Bronchial epithelial cell (primary cell): ENCODE measurements around the gene PRSS12. TPM values are rescaled to one million over a fixed set of nuclear protein-coding genes. Genes with fewer than 3 reads are reported as not detected.
A peak's percentile ranks its signal among the peaks of the same experiment; 100 is the strongest.

Experiments
- DNase-seq: peaks from one replicate; pipeline ENCODE4 v3.0.0-alpha.2; 2010; ENCODE audit warnings: low read depth
- FAIRE-seq: peaks from 2 replicates; lab custom pipeline; 2011; peaks lifted over from hg19 to GRCh38; lab: Jason Lieb, UNC
- H3K27me3 ChIP-seq: 2 replicates; pipeline ENCODE4 v1.5.1; 2011; ENCODE audit warnings: low read length; ENCODE audit not compliant: control insufficient read depth, insufficient read depth
- H3K36me3 ChIP-seq: 2 replicates; pipeline ENCODE4 v1.5.1; 2011; ENCODE audit warnings: low read length; ENCODE audit not compliant: control insufficient read depth, insufficient read depth
- H3K4me3 ChIP-seq: 2 replicates; pipeline ENCODE4 v1.5.1; 2011; ENCODE audit warnings: mild to moderate bottlenecking, low read depth, low read length, control low read depth
- CTCF ChIP-seq: IDR thresholded peaks from 2 replicates; pipeline ENCODE4 v1.5.1; 2011; ENCODE audit warnings: mild to moderate bottlenecking, moderate library complexity, low read length, control low read depth, inconsistent platforms; ENCODE audit not compliant: insufficient read depth, severe bottlenecking
- total RNA-seq: library from RNA; depleted of rRNA; stranded (reverse); fragments of >200 nt; gene quantifications from 2 replicates; pipeline ENCODE4 v1.2.1, GENCODE V29; 2014

Gene PRSS12
- total RNA-seq, 1 donor from 2014 or later: 24.2 TPM

DNA sequence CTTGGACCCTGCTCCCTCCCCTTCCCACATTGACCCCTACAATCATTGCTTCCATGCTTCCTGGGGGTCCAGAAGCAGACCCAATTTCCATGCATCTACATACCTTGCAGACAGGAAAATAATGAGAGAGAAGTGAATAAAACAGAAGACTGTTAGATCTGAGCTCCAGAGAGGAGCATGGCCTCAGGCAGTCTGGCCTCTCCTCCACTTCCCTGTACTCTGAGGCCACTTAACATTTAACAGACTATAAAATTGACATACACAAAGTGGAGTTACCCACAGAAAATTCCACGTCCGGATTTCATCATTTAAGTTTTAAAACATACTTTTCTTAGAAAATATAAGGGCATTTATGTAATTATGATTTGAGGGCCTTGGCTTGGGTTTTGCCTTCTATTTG is 2.1 kb upstream of the PRSS12 start:
- no peak for FAIRE-seq

DNA sequence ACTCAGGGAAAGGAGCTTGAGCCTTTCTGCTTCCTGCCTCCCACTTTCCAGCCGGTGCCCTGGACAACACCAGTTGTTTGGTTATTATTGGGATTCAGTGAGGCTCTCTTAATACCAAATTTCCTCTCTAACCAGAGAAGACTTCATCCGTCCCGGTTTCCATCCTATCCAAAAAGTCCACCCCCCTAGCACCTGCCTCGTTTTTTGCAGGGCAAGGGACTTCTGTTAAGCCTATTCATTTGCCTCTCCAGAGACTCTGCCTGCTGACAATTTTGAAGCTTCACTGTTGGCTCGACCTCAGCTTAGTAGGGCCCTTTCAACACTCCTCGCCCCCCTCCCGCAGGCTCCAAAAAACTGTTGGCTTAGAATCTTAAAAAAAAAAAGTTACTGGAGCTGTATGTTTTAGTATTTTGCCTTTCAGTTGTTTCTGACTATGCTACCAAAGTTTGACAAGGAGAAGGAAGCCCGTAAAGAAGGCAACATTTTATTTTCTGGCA is 779 bp upstream of the PRSS12 start:
- TF ChIP-seq CTCF: no peak
- H3K4me3 ChIP-seq: peak overlapping the region; percentile 63
- no peaks in the 10 kb centered on the region for H3K27me3 ChIP-seq
- no peak for FAIRE-seq
- no peaks in the 10 kb centered on the region for H3K36me3 ChIP-seq
- DNase-seq: no peak

More for the DNA sequence above, 2.1 kb upstream of the PRSS12 start:
- H3K4me3 ChIP-seq: no peak overlapping the region
- no peak for TF ChIP-seq CTCF
- DNase-seq: no peak
- no peaks in the 10 kb centered on the region for H3K36me3 ChIP-seq
- no peaks in the 10 kb centered on the region for H3K27me3 ChIP-seq

DNA sequence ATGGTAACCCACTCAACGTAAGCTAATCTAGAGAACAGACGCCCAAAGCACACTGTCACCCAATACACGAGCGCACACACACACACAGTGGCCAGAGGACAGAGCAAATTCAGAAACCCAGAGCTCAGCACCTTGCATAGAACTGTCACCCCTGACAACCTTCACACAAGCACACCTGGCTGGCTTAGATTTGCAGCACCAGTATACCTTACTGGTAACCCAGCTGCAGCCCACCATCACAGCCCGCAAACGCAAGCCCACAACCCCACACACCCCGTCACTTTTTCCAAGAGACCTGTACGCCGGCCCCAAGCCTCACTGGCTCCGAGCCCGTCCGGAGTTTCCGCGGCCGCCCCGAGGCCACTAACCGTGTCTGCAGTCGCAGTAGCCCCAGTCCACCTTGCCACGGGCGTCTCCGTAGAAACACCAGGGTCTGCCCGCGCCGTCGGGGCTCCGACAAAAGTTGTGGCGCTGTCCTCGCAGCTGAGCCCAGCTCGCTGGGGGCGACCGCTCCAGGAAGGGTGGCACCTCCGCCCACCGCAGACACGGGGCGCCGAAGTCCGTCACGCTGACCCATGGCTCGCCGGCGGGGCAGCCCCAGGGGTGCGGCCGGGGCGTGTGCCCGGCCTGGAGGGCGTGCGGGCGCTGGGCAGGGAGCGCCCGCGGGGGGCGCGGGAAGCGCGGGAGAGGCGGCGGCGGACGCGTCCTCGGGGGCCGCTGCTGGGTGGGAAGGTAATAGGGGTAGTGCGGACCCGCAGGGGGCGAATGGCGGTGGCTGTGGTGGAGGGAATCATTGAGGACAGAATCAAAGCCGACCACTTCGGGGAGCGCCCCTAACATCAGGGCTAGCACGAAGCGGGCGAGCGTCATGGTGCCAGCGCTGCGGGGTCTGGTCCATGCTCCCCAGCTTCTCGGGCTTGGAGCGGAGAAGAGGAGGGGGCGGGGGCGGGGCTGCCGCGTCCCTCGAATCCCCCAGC is 664 bp downstream of the PRSS12 start:
- FAIRE-seq (no peak), DNase-seq (no peak)
- Histone ChIP-seq H3K27me3 (no peaks in the 10 kb centered on the region), H3K36me3 (no peaks in the 10 kb centered on the region), H3K4me3 (peak overlapping the region; percentile 63)
- peak; percentile 11 for TF ChIP-seq CTCF

- no peaks in the 10 kb centered on the region for H3K36me3 ChIP-seq
- H3K27me3 ChIP-seq: no peaks in the 10 kb centered on the region
- no peak for TF ChIP-seq CTCF
- H3K4me3 ChIP-seq: no peak overlapping the region
- FAIRE-seq: no peak
- DNase-seq: no peak
Observed at GRCh38 chr4:118350961-118351360, 1.8 kb downstream of the PRSS12 start.

DNA sequence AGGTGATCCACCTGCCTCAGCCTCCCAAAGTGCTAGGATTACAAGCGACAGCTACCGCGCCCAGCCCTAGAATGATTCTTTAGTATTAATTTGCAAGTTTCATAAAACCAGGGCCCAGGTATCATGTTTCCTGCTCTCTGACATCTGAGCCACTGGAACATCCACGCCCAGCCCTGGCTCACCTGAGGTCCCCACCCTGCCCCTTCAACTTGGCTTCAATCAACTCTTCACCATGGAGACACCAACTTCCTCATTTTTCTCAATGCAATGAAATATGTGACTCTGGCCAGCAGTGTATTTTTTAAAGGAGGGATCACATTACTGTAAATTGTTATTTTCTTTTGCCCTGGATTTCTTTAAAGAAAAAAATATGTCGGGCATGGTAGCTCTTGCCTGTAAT is 3.9 kb downstream of the PRSS12 start:
- DNase-seq (peak; percentile 68), FAIRE-seq (no peak)
- no peak overlapping the region for H3K4me3 ChIP-seq
- H3K27me3 ChIP-seq: no peaks in the 10 kb centered on the region
- no peak for TF ChIP-seq CTCF
- H3K36me3 ChIP-seq: no peaks in the 10 kb centered on the region
